NCI-H2107 treated with DMSO at 0.1 percent for 48 hours (cell line): ENCODE data around the gene CUX1.
A peak's percentile ranks its signal among the peaks of the same experiment; 100 is the strongest.

Source experiments
- DNase-seq: peaks from one replicate; lab custom pipeline; 2025; ENCODE audit not compliant: unreplicated experiment; lab: John Stamatoyannopoulos, UW

CUX1 gene

DNA sequence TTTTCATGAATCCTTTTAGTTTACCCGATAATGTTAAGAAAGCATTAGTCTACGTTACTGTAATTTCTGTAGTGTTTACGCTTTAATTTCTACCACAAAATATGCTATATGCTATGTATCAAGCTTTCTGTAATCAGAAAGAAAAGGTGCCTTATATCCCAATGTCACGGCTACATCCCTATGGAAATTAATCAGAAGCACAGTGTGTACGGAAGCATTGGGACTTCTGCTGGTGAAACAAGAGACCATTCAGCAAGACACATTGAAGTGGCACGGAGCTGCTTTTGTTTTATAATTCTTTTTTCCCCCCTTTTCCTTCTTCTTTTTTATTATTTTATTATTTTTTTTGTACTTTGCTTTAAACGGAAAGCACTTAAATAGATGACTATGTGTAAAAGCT, 438.1 kb downstream of the CUX1 start:
- no peak for DNase-seq

DNA sequence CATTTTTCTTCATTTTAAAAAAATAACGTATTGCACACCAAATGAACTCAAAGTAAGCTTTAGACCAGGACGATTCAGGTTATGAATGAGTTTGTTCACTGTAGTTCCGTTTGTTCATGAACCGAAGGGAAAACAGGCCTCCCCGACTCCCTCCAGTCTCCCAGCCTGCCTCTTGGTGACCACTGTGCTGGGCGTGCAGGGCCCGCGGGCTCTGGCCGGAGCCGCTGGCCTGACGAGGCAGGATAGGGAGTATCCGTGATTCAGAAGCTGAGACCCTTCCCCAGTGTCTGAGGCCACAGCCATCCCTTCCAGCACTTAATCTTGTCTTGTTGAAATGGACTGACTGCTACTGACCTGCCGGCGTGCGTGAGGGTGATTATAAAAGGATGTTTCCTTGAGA, 438.5 kb downstream of the CUX1 start:
- no peak for DNase-seq

DNA sequence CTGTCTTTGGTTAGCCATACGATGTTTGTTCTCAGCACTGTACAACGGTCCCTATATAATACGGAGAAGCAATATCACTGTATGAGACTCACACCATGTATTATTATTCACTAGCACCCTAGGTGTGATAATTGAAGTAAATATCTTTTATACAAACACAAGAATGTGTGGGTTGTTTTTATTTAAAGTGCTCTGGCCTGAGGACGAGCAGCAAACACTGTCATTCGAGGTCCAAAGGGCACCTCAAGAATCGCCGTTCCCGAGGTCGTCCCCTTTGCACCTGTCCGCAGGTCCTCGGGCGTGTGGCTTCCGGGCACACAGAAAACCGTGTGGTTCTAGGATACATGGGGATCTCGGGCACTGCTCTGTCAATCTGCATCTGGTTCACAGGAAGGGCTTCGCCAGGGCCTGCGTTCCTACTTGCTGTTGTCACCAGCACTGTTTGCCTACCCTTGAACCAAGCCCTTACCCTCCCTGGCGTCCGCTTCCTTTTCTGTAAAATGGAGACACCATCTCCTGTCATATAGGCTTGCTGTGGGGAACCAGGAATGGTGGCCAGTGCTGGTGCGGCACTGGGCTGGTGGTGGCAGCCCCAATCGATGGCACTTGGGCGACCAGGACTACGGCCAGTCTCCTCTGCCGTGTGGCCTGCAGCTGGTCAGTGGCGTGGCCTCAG, 440.8 kb downstream of the CUX1 start:
- no peak for DNase-seq

DNA sequence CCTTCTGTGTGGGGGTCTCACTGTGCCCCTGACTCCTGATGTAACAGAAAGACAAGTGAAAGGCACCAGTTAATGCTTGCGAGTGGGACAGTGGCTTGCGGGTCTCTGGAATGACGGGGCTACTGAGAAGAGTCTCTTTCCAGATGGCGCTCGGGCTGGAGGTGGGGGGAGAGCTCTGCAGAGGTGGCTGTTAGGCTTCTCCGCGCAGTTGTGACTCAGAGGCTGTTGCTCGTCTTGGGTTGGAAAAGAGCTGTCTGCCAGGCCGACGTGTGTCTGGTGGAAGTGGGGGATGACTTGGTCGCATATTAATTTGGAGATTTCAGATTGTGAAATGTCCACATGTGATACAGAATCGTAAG, 441.3 kb downstream of the CUX1 start:
- no peak for DNase-seq

DNA sequence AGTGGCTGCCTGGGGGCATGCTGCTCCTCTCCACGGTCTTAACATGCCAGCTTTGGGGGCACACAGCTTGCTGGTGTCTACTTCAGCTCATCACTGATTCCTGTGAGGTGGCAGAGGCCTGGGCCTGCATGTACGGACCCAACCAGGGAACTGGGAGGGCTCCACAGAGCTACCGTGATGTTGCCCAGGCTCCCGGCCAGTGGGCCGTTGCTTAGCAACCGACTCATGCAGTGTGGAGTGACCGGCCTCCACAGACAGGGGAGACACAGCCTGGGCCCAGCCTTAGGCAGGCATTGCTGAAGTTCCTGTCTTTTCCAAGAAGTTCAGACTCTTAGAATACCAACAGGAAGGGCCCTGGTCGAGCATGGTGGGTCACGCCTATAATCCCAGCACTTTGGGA, 443.4 kb downstream of the CUX1 start:
- no peak for DNase-seq

DNA sequence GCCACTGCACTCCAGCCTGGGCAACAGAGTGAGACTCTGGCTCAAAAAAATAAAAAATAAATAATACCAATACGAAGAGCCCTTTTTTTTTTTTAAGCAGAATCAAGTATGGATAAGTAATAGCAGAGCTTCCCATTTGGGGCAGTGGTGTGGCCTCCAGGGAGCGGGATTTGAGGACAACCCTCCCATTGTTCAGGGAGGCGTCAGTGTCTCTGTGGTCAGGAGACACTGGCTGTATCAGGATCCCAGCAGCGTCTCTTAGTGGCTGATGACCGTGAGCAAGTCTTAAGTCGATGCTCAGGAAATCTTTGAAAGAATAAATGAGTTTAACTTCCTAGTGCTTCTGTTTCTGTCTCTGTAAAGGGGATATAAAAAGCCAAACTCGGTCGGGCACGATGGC, 444.0 kb downstream of the CUX1 start:
- no peak for DNase-seq

DNA sequence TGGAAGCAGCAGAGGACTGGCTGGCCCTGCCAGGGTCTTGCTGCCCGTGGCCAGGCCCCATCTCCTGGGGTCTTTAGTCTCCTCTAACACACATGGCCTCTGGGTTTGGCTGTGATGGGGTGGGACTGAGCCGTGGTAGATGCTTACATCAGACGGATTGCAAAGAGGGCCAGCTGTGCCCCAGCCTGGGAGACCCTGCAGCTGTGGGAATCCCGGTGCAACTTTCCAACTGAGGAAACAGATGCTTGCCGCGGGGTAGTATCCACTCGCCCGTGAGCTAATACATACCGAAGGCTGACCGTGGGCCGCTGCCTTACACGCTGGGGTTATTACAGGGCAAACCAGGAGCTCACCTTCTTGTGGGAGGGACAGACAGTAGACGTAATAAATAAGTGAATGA, 445.1 kb downstream of the CUX1 start:
- no peak for DNase-seq

DNA sequence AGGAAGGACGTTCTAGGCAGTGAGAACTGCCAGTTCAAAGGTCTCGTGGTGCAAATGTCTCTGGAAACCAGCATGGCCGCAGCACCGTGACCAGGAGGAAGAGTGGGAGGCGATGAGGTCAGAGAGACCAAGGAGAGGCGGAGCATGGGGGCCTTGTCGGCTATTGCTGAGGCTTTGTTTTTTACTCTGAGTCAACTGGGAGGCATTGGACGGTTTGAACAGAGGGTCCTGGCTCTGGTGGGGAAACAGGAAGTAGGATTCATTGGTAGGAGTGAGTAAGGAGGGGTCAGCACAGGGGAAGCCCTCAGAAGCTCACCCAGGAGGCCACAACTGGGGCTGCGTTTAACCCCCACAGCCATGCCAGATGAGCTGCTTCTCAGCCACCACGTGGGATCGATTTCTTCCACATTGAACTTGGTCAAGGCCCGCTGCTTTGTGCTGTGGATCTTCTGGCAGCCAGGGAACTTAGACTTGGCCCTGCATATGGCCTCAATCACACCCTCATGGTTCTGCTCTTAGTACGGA, 447.0 kb downstream of the CUX1 start:
- no peak for DNase-seq

DNA sequence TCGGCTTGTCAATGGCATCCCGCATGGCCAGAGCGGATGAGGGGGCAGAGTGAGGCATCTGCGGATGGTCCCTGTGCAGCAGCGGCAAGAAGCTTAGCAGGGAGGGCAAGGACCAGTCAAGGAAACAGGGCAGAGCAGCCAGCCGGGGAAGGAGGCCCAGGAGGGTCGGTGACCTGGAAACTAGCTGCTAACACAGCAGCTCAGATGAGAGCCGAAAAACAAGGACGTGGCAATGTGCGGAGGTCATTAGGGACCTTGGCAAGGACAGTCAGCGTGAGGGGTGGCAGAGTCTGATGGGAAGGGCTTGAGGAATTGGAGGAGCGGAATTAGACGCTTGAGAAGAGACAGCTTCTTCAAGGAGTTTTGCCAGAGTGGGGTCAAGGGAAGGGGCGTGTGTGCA, 449.1 kb downstream of the CUX1 start:
- no peak for DNase-seq

DNA sequence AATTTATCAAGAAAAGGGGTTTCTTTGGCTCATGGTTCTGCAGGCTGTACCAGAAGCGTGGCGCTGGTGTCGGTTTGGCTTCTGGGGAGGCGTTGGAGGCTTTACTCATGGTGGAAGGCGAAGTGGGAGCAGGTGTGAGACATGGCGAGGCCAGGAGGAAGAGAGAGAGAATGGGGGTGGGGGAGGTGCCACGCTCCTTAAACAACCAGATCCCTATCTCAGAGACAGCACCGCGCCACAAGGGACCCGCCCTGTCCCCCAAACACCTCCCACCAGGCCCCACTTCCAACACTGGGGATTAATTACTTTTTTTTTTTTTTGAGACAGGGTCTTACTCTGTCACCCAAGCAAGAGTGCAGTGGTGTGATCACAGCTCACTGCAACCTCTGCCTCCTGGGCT, 451.2 kb downstream of the CUX1 start:
- no peak for DNase-seq

DNA sequence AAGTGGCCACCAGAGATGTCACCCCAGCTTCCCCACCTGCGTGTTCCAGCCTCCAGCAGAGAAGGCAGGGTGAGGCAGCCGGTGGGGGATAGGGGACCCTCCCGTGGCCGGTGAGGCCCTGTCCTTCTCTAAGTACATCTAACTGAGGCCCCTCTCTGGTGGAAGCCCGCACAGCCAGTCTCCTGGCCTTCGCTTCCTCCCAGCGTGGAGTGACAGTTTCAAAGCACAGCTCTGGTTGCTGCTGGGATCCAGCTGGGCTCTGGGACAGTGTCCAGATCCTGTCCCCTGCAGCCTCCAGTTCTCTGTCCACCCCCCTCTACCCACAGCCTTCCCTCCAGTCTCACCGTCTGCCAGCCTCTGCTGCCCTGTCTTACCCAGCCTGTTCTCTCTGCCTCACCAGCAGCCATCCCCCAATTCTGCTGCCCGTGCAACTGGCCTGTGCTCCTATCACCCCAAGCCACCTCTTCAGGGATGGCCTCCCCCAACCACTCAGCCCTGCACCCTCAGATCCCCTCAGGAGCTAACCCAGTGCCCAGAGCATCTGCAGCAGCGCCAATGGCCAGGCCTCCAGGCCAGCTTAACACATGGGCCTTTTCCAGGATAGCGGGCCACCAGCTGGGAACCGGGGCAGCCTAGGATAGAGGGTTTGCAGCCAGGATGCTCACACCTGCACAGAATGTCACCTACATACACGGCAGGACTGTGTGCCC, 452.9 kb downstream of the CUX1 start:
- no peak for DNase-seq

DNA sequence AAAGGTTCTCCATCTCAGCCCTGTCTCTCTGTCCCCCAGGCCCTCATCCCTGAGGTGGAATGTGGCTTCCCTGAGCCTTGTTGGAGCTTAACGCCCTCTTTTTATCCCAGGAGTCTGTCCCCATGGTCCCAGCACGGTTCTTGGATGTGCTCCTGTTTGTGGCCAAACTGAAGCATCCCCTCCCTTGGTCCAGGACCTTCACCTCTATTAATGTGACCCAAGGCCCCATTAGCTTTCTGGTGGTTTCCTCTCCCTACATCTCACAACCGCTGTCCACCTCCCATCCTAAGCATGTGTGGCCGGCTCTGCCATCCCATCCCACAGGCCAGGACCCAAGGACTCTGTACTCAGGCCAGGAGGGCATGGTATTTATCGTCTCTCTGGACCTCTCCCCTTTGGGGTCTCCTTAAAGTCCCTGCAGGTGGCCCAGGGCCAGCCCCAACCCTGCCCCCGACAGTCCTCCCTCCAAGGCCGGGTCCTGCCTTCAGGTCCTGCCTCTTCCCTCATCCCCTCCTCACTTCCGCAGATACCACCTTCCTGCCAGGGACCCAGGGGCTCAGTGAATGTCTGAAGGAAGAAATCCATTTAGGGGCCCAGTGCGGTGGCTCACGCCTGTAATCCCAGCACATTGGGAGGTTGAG, 453.9 kb downstream of the CUX1 start:
- DNase-seq, result no peak

DNA sequence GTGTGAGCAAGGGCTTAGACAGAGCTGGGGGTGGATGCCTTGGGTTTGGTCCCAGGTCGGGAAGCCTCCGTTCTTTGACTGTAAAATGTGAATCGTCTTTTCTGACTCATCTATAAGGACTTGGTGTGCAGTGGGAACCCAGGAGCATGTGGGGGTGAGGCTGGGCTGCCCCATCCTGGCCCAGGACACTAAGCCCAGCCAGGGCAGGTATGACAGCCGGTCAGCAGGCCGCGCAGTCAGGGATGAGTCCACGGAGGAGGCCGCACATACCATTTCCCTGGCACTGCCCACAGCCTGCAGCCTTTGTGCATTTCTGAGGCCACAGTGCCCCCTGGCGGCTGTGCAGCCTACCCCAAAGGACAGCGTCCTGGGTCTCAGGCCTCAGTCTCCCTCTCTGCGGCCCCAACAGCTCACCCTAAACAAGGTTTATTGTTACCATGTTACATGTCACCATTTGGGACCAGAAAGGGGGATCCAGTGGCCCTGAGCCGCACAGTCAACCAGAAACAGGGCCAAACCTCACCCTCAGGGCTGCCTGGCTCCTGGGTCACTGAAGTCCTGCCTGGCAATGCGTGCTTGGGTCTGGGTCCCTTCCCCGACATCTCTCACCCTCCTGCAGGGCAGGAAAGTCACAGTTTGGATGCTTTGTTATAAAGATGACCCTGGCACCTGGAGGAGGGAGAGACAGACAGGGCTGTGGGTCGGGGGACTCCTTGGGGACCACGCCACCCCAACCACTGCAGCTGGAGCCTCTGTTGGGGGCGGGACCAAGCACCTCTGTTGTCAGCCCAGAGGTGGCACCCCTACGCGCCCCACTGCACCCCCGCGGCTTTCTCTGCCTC, 454.9 kb downstream of the CUX1 start:
- peak; percentile 42 for DNase-seq

DNA sequence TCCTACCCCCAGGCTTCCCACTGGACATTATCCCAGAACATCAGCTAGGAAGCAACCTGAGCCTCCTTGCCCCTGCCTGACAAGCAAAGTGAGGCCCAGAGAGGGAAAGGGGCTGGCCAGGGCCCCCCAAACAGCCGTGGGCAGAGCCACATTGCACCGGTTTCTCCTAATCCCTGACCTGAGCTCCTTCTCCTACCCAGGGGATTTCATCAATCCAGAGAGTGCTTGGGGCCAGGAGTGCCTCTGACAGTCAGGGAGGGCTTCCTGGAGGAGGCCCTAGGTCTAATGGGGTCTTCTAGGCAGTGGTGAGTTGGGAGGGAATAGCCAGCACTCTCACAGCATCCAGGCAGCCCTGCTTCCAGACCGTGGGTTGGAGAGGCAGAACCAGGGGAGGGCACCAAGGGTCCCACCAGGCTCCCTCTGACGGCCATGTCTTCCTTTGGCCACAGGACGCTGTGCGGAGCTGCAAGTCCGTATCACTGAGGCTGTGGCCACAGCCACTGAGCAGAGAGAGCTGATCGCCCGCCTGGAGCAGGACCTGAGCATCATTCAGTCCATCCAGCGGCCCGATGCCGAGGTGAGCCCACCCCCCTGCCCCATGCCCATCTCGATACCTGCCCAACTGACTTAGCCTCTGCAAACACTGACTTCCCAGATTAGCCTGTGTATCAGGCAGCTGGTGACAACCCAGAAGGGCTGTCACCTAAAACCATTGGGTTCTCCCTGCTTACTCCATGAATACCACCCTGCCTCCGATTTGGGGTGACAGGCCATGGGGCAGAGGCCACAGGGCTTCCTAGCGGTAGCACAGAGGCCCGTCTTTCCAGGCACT, 455.7 kb downstream of the CUX1 start:
- DNase-seq, result no peak

DNA sequence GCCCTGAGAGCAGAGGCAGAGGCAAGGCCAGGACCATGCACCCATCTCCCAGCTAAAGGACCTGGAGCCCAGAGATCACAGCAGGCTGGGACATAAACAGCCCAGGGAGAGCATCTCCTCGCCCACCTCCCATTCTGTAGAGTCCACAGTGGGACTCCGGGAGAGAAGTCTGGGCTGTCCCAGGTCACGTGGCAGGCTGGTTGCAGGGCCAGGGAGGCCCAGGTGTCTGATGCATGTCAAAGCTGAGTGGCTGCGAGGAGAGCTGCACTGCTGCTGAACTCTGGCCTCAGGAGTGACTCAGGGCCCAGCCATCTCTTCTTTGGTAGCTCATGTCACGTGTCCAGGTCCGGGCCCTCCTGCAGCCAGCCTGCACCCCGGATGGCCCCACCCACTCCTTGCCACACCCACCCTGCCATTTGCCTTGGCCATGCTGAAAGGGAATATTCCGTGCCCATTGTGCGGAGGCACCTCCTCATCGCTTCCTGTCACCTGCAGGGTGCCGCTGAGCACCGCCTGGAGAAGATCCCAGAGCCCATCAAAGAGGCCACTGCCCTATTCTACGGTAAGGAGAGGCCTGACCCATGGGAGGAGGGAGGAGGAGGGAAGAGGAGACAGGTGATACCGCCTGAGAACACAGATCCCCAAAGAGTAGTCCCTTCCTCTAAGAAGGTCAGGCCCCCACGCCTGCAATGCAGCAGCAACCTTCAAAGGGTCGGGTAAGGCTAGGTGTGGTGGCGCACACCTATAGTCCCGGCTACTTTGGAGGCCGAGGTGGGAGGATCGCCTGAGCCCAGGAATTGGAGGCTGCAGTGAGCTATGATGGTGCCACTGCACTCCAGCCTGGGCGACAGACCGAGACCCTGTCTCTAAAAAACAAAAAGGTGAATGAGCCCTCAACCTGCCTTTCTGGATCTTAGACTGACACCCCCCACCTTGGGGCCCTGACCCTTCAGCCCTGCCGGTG, 456.6 kb downstream of the CUX1 start:
- no peak for DNase-seq

DNA sequence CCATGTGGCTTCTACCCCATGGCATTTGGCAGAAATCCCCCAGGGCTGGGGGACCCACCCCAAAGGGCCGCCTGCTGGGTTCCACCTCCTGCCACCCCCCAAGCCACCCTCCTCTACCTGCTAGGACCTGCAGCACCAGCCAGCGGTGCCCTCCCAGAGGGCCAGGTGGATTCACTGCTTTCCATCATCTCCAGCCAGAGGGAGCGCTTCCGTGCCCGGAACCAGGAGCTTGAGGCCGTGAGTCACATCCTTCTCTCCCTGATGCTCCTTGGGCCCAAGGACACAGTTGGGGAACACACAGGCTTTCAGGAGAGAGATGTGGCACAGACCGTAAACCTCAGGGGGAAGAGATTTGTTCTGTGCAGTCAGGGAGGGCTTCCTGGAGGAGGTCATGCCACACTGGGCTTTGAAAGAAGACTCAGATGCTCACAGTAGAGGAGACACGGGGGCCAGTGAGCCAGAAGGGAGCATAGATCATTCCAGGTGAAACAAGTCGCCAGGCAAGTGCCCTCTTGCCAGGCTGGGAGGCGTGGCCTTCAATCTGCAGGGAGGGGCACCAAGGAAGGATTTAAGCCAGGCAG, 457.8 kb downstream of the CUX1 start:
- DNase-seq, result no peak

DNA sequence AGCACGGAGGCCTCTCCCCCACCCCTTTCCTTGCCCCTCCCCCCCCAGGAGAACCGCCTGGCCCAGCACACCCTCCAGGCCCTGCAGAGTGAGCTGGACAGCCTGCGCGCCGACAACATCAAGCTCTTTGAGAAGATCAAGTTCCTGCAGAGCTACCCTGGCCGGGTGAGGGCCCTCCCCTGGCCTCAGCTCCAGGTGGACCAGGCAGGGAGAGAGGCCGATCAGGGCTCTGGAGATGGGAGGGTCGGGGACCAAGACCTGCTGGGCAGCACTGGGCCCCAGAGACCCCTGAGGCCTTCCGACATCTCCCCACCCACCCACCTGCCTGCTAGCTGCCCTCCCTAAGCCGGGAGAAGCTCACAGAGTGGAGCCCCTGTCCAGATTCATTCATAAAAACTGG, 460.5 kb downstream of the CUX1 start:
- DNase-seq, result no peak

DNA sequence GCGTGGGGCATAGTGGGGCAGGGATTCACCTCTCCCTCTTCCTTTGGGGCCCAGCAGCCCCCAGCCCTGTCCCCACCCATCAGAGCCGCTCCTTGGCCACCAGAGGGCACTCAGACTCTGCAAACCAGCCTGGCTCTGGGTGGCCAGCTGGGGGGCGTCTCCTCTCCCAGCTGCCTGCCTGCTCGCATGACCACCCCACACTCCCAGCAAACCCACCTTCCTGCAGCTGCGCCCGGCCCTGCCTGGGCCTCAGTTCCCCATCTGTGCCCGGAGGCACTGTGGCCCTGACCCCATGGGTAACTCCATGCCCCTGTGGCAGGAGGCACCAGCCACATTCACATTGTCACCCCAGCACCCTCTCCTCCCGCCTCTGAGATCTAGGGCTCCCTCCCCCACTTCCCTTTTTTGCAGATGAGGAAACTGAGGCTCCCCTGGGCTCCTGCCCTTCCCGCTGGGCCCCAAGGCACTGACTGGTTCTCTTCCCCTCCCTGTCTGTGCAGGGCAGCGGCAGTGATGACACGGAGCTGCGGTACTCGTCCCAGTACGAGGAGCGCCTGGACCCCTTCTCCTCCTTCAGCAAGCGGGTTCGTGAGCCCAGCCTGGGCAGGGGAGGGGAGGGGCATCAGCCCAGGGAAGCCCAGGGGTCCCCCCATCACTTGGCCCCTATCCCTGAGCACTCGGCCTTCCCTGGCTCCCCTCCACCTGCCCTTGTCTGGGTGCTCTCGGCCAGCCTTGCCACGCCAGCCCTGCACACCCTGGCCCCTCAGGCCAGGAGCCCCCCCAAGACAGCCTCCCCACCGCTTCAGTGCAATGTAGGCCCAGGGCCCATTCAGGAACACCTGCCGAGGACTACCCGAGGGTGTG, 462.3 kb downstream of the CUX1 start:
- DNase-seq, result no peak
